Measurements from ENCODE around the gene ITGB4. TPM values are rescaled to one million over a fixed set of nuclear protein-coding genes. Genes with fewer than 3 reads are reported as not detected.

The ITGB4 gene
- total and polyA plus RNA-seq, 10 of the 15 experiments (the other 5 are each of a cell fraction or from before 2014, with no cell fraction given), result 0.06 to 1.6 (median 0.27) TPM; not detected in 2

DNA sequence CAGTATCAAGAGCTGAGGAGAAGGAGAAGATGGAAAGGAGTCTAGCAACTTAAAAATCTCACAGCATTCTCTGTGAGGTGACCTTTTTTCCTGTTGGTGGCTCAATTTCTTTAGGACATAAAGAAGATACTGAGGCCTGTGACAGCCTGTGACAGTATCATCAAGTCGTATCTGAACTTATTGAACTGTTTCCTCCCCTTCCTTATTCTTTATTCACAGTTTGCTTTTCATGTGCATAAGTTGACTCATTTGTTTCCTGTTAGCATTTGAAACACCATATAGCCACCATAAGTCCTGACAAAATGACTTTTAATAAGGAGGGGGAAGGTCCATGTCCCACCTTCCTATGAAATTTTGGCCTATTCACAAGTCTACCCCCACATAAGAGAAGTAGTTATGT, 72.2 kb downstream of the ITGB4 start:
- Histone ChIP-seq H4K20me1 (ENCODE audit: control insufficient read depth, insufficient read depth) (no peaks in the 10 kb centered on the region), H3K9me3 (replicated peaks; ENCODE audit: control insufficient read depth, insufficient read depth, low read length) (no peaks in the 10 kb centered on the region), H3K27ac (ENCODE audit: control insufficient read depth, insufficient read depth) (no peak overlapping the region), H3K9ac (ENCODE audit: control insufficient read depth, insufficient read depth, low read length) (no peak overlapping the region), H2AFZ (ENCODE audit: control insufficient read depth, low read depth, low read length) (no peak overlapping the region), H3K4me1 (ENCODE audit: control insufficient read depth, insufficient read depth, low read length) (no peaks in the 10 kb centered on the region), H3K4me3 (no peak overlapping the region), H3K79me2 (ENCODE audit: control insufficient read depth, insufficient read depth, low read length) (peaks cover 22% of the 10 kb centered on the region), H3K27me3 (replicated peaks in 1 of 2; ENCODE audit: control insufficient read depth in 2 of 2, insufficient read depth in 2 of 2, low read length in 1 of 2) (no peaks in the 10 kb centered on the region), H3K4me2 (ENCODE audit: control insufficient read depth, insufficient read depth) (no peak overlapping the region), H3K36me3 (ENCODE audit: control insufficient read depth in 2 of 2, insufficient read depth in 2 of 2, low read length in 1 of 2) (peaks cover 3 to 27% of the 10 kb centered on the region in 2 experiments)
- ChIA-PET POLR2A (no interaction called here), RAD21 (ENCODE audit: unreplicated experiment) (no interaction called here), SMC1A (ENCODE audit: uncharacterized antibody, unreplicated experiment) (interaction anchor here (1.4 kb wide), 1 partner anchor 10 kb away, joined by 5 read pairs; no protein-coding TSS in a partner anchor), CTCF (interaction anchor here (1.6 kb wide), 1 partner anchor 33 kb away, joined by 4 read pairs; no protein-coding TSS in a partner anchor)
- ATAC-seq, result no peak
- in situ Hi-C loops (cut with MboI), result no loop called here
- no peak for DNase-seq (ENCODE audit: low read depth, low spot score)
- BruUV-seq (replicated peaks), result no TSS peak
- no peak for FAIRE-seq
- 0% methylated on average over 1 of the region's 1 CpG for WGBS (ENCODE audit: insufficient coverage, insufficient replicate concordance, low lambda C conversion rate, missing lambda C conversion rate)
- intact Hi-C loops (cut with micrococcal nuclease; ENCODE audit: unreplicated experiment), result no loop called here
- TF ChIP-seq DPF2 (IDR thresholded peaks at IDR 0.05) (no peak), ZNF384 (IDR thresholded peaks at IDR 0.05; ENCODE audit: borderline replicate concordance, low read depth, low read length) (no peak), CUX1 (IDR thresholded peaks at IDR 0.05; ENCODE audit: insufficient replicate concordance, low read depth, low read length) (no peak), MTA2 (IDR thresholded peaks at IDR 0.05; ENCODE audit: low read depth) (no peak), TARDBP (IDR thresholded peaks at IDR 0.05; ENCODE audit: borderline replicate concordance) (no peak), CHD2 (IDR thresholded peaks at IDR 0.05; ENCODE audit: borderline replicate concordance, low read depth, low read length) (no peak), GABPA (IDR thresholded peaks at IDR 0.05; ENCODE audit: low read depth) (no peak), E2F4 (IDR thresholded peaks at IDR 0.05; ENCODE audit: low read depth, low read length) (no peak), JUNB (IDR thresholded peaks at IDR 0.05) (no peak), ZNF24 (IDR thresholded peaks at IDR 0.05) (no peak), HDAC2 (IDR thresholded peaks at IDR 0.05) (no peak), POU2F2 (IDR thresholded peaks at IDR 0.05; ENCODE audit: borderline replicate concordance, low read depth, low read length) (no peak), MEF2A (IDR thresholded peaks at IDR 0.05; ENCODE audit: insufficient read depth, low read depth, low read length) (no peak), FOXK2 (IDR thresholded peaks at IDR 0.05) (no peak), ZZZ3 (IDR thresholded peaks at IDR 0.05; ENCODE audit: control insufficient read depth, insufficient read length, low read depth) (no peak), CHD4 (IDR thresholded peaks at IDR 0.05) (no peak), SMARCA5 (IDR thresholded peaks at IDR 0.05) (no peak)
- TF ChIP-seq, protein P1, sequence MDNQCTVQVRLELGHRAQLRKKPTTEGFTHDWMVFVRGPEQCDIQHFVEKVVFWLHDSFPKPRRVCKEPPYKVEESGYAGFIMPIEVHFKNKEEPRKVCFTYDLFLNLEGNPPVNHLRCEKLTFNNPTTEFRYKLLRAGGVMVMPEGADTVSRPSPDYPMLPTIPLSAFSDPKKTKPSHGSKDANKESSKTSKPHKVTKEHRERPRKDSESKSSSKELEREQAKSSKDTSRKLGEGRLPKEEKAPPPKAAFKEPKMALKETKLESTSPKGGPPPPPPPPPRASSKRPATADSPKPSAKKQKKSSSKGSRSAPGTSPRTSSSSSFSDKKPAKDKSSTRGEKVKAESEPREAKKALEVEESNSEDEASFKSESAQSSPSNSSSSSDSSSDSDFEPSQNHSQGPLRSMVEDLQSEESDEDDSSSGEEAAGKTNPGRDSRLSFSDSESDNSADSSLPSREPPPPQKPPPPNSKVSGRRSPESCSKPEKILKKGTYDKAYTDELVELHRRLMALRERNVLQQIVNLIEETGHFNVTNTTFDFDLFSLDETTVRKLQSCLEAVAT (IDR thresholded peaks at IDR 0.05), result no peak
